ENCODE measurements around the gene DTX4.

Gene DTX4

DNA sequence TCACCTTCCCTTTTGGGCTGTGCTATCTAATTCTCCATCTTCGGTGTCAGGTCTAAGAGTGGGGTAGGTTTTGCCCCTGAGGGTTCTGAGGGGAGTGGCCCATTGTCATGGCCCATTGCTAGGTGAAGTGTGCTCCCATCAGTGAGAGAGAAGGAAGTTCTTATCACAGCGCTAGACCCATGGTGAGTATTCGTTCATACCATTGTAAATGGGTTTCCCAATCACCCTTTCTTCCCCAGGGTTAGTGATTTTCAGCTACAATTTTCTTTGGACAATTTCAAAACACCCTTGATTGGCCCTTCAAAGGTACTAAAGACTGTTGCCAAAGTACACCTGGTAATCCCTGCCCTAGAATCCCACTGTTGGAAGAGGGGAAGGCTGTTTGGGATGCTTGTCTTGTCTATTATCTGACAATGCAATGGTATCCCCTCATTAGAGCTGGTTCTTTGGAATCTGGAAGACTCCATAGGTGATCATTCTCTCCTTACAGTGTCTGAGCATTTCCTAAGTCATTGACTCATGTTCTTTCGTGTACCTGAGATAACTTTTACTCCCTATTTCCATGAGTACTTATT is 20.6 kb downstream of the DTX4 start:
- TF ChIP-seq CTCF (conservative IDR thresholded peaks at IDR 0.05; ENCODE audit: low read length) = no peak
- H3K4me3 ChIP-seq (ENCODE audit: low read length) = no peak overlapping the region
- no peak for DNase-seq (ENCODE audit: low read depth)

GRCh38 chr11:59193587-59194130 is 21.7 kb downstream of the DTX4 start:
- no peak overlapping the region for H3K4me3 ChIP-seq (ENCODE audit: low read length)
- no peak for DNase-seq (ENCODE audit: low read depth)
- TF ChIP-seq CTCF (conservative IDR thresholded peaks at IDR 0.05; ENCODE audit: low read length) = no peak

DNA sequence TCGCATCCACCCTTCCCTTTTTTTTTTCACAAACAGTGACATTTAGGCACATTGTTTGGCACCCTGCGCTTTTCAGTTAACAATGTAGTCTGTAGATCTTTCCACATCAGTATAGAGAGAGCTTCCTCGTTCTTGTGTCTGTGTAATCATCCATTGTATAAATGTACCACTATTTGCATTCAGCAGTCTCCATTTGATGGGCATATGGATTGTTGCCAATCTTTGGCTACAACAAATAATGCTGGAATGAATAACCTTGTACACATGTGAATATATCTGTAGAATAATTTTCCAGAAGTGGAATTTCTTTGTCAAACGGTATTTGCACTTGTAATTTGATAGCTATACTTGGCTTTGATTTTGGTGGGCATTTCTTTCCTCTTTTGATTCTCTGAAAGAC is 23.7 kb downstream of the DTX4 start:
- no peak overlapping the region for H3K4me3 ChIP-seq (ENCODE audit: low read length)
- DNase-seq (ENCODE audit: low read depth) = no peak

DNA sequence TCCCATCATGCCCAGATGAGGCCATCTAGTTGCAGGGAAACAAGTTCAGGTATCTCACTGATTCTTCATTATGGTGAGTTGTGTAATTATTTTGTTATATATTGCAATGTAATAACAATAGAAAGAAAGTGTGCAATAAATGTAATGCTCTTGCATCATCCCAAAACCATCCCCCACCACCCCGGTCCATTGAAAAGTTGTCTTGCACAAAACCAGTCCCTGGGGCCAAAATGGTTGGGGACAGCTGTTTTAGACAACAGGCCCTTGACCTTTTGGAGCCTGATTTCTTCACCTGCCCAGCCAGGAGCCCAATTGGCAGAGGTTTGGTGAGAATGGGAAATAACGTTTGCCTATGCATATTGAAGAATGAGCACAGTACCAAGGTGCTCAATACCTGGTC is 24.8 kb downstream of the DTX4 start:
- no peak overlapping the region for H3K4me3 ChIP-seq (ENCODE audit: low read length)
- DNase-seq (ENCODE audit: low read depth) = no peak
- TF ChIP-seq CTCF (conservative IDR thresholded peaks at IDR 0.05; ENCODE audit: low read length) = no peak

More for the DNA sequence above, 23.7 kb downstream of the DTX4 start:
- no peak for TF ChIP-seq CTCF (conservative IDR thresholded peaks at IDR 0.05; ENCODE audit: low read length)

- DNase-seq (ENCODE audit: low read depth) = peak; percentile 69
- no peak overlapping the region for H3K4me3 ChIP-seq (ENCODE audit: low read length)
Measured at GRCh38 chr11:59197991-59198390, 26.1 kb downstream of the DTX4 start.

DNA sequence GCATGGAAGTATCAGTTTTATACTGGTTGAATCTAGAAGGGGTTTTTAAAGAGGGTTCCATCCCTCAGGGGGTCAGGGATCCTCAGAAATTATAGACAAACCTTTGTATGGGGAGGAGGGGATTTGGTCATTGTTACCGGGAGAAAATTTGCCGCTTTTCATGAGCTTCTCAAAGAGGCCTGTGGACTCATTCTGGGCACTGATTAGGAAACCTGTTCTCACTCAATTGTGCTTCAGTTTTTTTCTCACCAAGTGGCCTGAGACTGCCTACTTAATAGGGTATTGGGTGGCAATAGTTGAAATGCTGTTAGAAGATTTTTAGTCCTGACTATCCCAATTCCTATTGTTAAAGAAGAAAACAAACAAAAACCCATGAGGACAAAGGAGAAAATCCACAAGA is 26.8 kb downstream of the DTX4 start:
- TF ChIP-seq CTCF (conservative IDR thresholded peaks at IDR 0.05; ENCODE audit: low read length) = no peak
- DNase-seq (ENCODE audit: low read depth) = no peak
- no peak overlapping the region for H3K4me3 ChIP-seq (ENCODE audit: low read length)

More at GRCh38 chr11:59197991-59198390, 26.1 kb downstream of the DTX4 start:
- no peak for TF ChIP-seq CTCF (conservative IDR thresholded peaks at IDR 0.05; ENCODE audit: low read length)

Measured in AG10803 (cell line).